H1 (cell line): ENCODE results near the gene SSPN. TPM values are rescaled to one million over a fixed set of nuclear protein-coding genes. Genes with fewer than 3 reads are reported as not detected.

Experiments used
- CTCF ChIA-PET: fragments of 300-600 bp; sonication (Branson Sonifier 250); formaldehyde crosslinking; loops from one replicate; lab custom pipeline; 2021; ENCODE audit not compliant: partially characterized antibody; lab: Charles Lee
- POLR2A ChIA-PET: fragments of 300-600 bp; sonication (Branson Sonifier 250); formaldehyde crosslinking; loops from one replicate; lab custom pipeline; 2021; ENCODE audit warnings: inconsistent platforms; ENCODE audit not compliant: partially characterized antibody; lab: Charles Lee
- DNase-seq, 2 experiments: peaks; one replicate each; pipeline versions ENCODE4 v3.0.0 to v3.0.0-alpha.2; 2010 to 2022; ENCODE audit warnings: low spot score in 2 of 2, low read depth in 1 of 2, mixed read lengths in 1 of 2
- FAIRE-seq: peaks from 2 replicates; lab custom pipeline; 2011; peaks lifted over from hg19 to GRCh38; lab: Jason Lieb, UNC
- H2AFZ ChIP-seq: 2 replicates; pipeline ENCODE4 v1.8.1; 2012; ENCODE audit warnings: low read length, inconsistent platforms
- H2AK5ac ChIP-seq: 2 replicates; pipeline ENCODE4 v1.6.1; 2013; ENCODE audit warnings: low read depth, low read length
- H2BK120ac ChIP-seq: replicated peaks from 2 replicates; pipeline ENCODE3; 2013; ENCODE audit warnings: low read depth, low read length, inconsistent platforms
- H2BK12ac ChIP-seq: 2 replicates; pipeline ENCODE4 v1.6.1; 2013; ENCODE audit warnings: low read depth, low read length
- H2BK15ac ChIP-seq: 2 replicates; pipeline ENCODE4 v1.6.1; 2013; ENCODE audit warnings: low read length
- H2BK20ac ChIP-seq: 2 replicates; pipeline ENCODE4 v1.6.1; 2013; ENCODE audit warnings: low read length
- H2BK5ac ChIP-seq: 2 replicates; pipeline ENCODE4 v1.6.1; 2013; ENCODE audit warnings: low read depth, low read length
- H3K14ac ChIP-seq: 2 replicates; pipeline ENCODE4 v1.6.1; 2013; ENCODE audit warnings: inconsistent platforms; ENCODE audit not compliant: insufficient read length
- H3K18ac ChIP-seq: 2 replicates; pipeline ENCODE4 v1.6.1; 2013; ENCODE audit warnings: low read length; ENCODE audit errors: extremely low read depth
- H3K23ac ChIP-seq: 2 replicates; pipeline ENCODE4 v1.6.1; 2013; ENCODE audit warnings: inconsistent platforms; ENCODE audit not compliant: insufficient read length
- H3K23me2 ChIP-seq: 2 replicates; pipeline ENCODE4 v1.6.1; 2013; ENCODE audit warnings: low read depth, low read length
- H3K27ac ChIP-seq: 2 replicates; pipeline ENCODE4 v1.6.1; 2011; ENCODE audit warnings: low read depth, low read length, inconsistent platforms
- H3K27me3 ChIP-seq, 4 experiments: replicated peaks in 1 of 4; 1 replicate in 1 of 4; 2 replicates in 3 of 4; pipeline versions ENCODE4 v1.6.1 to v1.8.1; 2011 to 2013; ENCODE audit warnings: low read length in 3 of 4, mild to moderate bottlenecking in 3 of 4, inconsistent platforms in 2 of 4, mixed read lengths in 2 of 4, moderate library complexity in 1 of 4; ENCODE audit not compliant: control insufficient read depth in 3 of 4, insufficient read depth in 3 of 4; ENCODE audit errors: extremely low read depth in 1 of 4
- H3K36me3 ChIP-seq, 4 experiments: 2 replicates each; pipeline versions ENCODE4 v1.6.1 to v1.8.1; 2011 to 2013; ENCODE audit warnings: mild to moderate bottlenecking in 4 of 4, low read length in 3 of 4, moderate library complexity in 2 of 4, control low read depth in 1 of 4, inconsistent platforms in 1 of 4; ENCODE audit not compliant: insufficient read depth in 4 of 4, control insufficient read depth in 2 of 4
- H3K4ac ChIP-seq: replicated peaks from 2 replicates; pipeline ENCODE3; 2013; ENCODE audit warnings: low read length, low read depth, mixed read lengths, inconsistent platforms; ENCODE audit not compliant: insufficient read length
- H3K4me1 ChIP-seq, 4 experiments: replicated peaks in 1 of 4; 1 replicate in 1 of 4; 2 replicates in 3 of 4; pipeline versions ENCODE4 v1.6.1 to v1.8.1; 2011 to 2013; ENCODE audit warnings: low read length in 3 of 4, inconsistent platforms in 2 of 4, mixed read lengths in 1 of 4; ENCODE audit not compliant: insufficient read depth in 4 of 4, control insufficient read depth in 3 of 4
- H3K4me2 ChIP-seq, 2 experiments: 2 replicates each; pipeline versions ENCODE4 v1.6.1 to v1.8.1; 2011 to 2013; ENCODE audit warnings: low read depth in 2 of 2, low read length in 2 of 2, control low read depth in 1 of 2, inconsistent platforms in 1 of 2, mild to moderate bottlenecking in 1 of 2; ENCODE audit not compliant: insufficient read depth in 1 of 2
- H3K4me3 ChIP-seq, 4 experiments: fragments of 200-600, 300-600 bp in 1 of 4; sonication (generic), shearing (Covaris generic), sonication (Bioruptor Twin) in 1 of 4; 2 replicates each; pipeline versions ENCODE4 v1.5.1 to v1.8.1; 2011 to 2016; ENCODE audit warnings: low read length in 4 of 4, low read depth in 3 of 4, control low read depth in 2 of 4, inconsistent platforms in 2 of 4, mild to moderate bottlenecking in 2 of 4, mixed read lengths in 1 of 4, moderate library complexity in 1 of 4; ENCODE audit not compliant: insufficient read depth in 2 of 4; ENCODE audit errors: extremely low read depth in 1 of 4
- H3K56ac ChIP-seq: replicated peaks from 2 replicates; pipeline ENCODE3; 2013; ENCODE audit warnings: low read depth, mild to moderate bottlenecking, mixed read lengths, low read length, inconsistent platforms; ENCODE audit not compliant: insufficient read length
- H3K79me1 ChIP-seq: 2 replicates; pipeline ENCODE4 v1.6.1; 2013; ENCODE audit warnings: low read depth, low read length, control low read depth
- H3K79me2 ChIP-seq, 2 experiments: 2 replicates each; pipeline versions ENCODE4 v1.6.1 to v1.8.1; 2012 to 2013; ENCODE audit warnings: low read length in 2 of 2, mild to moderate bottlenecking in 2 of 2, inconsistent platforms in 1 of 2; ENCODE audit not compliant: insufficient read depth in 2 of 2, control insufficient read depth in 1 of 2
- H3K9ac ChIP-seq, 4 experiments: replicated peaks in 1 of 4; 1 replicate in 1 of 4; 2 replicates in 3 of 4; pipeline versions ENCODE4 v1.6.1 to v1.8.1; 2011 to 2013; ENCODE audit warnings: low read depth in 3 of 4, low read length in 3 of 4, control low read depth in 2 of 4, mild to moderate bottlenecking in 2 of 4, moderate library complexity in 2 of 4, inconsistent platforms in 1 of 4; ENCODE audit errors: extremely low read depth in 1 of 4
- H3K9me3 ChIP-seq, 2 experiments: 2 replicates each; pipeline versions ENCODE4 v1.6.1 to v1.8.1; 2012 to 2013; ENCODE audit warnings: mild to moderate bottlenecking in 2 of 2, moderate library complexity in 2 of 2, control low read depth in 1 of 2, inconsistent platforms in 1 of 2, low read depth in 1 of 2, low read length in 1 of 2, mixed read lengths in 1 of 2; ENCODE audit not compliant: insufficient read depth in 2 of 2
- H4K20me1 ChIP-seq, 2 experiments: replicated peaks in 1 of 2; 2 replicates each; pipeline versions ENCODE3 to v1.8.1; 2011 to 2013; ENCODE audit warnings: inconsistent platforms in 2 of 2, low read length in 2 of 2, mild to moderate bottlenecking in 1 of 2; ENCODE audit not compliant: insufficient read depth in 2 of 2, control insufficient read depth in 1 of 2
- H4K5ac ChIP-seq: 2 replicates; pipeline ENCODE4 v1.6.1; 2013; ENCODE audit warnings: low read length, low read depth, mixed read lengths, inconsistent platforms; ENCODE audit not compliant: insufficient read length
- H4K8ac ChIP-seq: 2 replicates; pipeline ENCODE4 v1.8.0; 2013; ENCODE audit warnings: mild to moderate bottlenecking, moderate library complexity, low read length, inconsistent platforms; ENCODE audit not compliant: insufficient read depth; ENCODE audit errors: extremely low read depth
- H4K91ac ChIP-seq: replicated peaks from 2 replicates; pipeline ENCODE3; 2013; ENCODE audit warnings: low read length, mixed read lengths, inconsistent platforms; ENCODE audit not compliant: insufficient read length
- CBX5 ChIP-seq: fragments of 300-800, 300-1000 bp; sonication (generic); IDR thresholded peaks from 2 replicates; pipeline ENCODE4 v1.7.1; 2016; ENCODE audit warnings: antibody characterized with exemption, low read length, low read depth
- CHD2 ChIP-seq: IDR thresholded peaks from 2 replicates; pipeline ENCODE4 v1.6.1; 2012; ENCODE audit warnings: low read length, improper control_type of control experiment
- E2F6 ChIP-seq: IDR thresholded peaks from 2 replicates; pipeline ENCODE4 v1.6.1; 2012; ENCODE audit warnings: inconsistent platforms
- KDM1A ChIP-seq: fragments of 200-600, 300-600 bp; sonication (generic); IDR thresholded peaks from 2 replicates; pipeline ENCODE4 v1.7.1; 2016; ENCODE audit warnings: mild to moderate bottlenecking, low read length, borderline replicate concordance
- KDM4A ChIP-seq: IDR thresholded peaks from one replicate; pipeline ENCODE4 v1.7.1; 2012; ENCODE audit warnings: low read depth, mild to moderate bottlenecking, moderate library complexity, low read length, inconsistent platforms; ENCODE audit not compliant: severe bottlenecking
- POLR2A ChIP-seq, 2 experiments: IDR thresholded peaks; 1 replicate in 1 of 2; 2 replicates in 1 of 2; pipeline ENCODE4 v1.6.1; 2011; ENCODE audit warnings: low read depth in 2 of 2, low read length in 2 of 2, mild to moderate bottlenecking in 2 of 2; ENCODE audit errors: control extremely low read depth in 1 of 2
- POU5F1 ChIP-seq: IDR thresholded peaks from 2 replicates; pipeline ENCODE4 v1.6.1; 2011; ENCODE audit warnings: low read depth, mild to moderate bottlenecking, low read length, moderate library complexity
- SIN3A ChIP-seq, 2 experiments: IDR thresholded peaks in 1 of 2; conservative IDR thresholded peaks in 1 of 2; 2 replicates each; pipeline ENCODE4 v1.6.1; 2011 to 2012; ENCODE audit warnings: low read length in 2 of 2, improper control_type of control experiment in 1 of 2, low read depth in 1 of 2, mild to moderate bottlenecking in 1 of 2
- TCF12 ChIP-seq: IDR thresholded peaks from 2 replicates; pipeline ENCODE4 v1.6.1; 2011; ENCODE audit warnings: low read depth, mild to moderate bottlenecking, low read length
- ZNF274 ChIP-seq: IDR thresholded peaks from 2 replicates; pipeline ENCODE4 v1.7.0; 2012; ENCODE audit warnings: low read length, borderline replicate concordance; ENCODE audit errors: extremely low read depth
- WGBS, 2 experiments: shearing (Covaris generic) in 1 of 2; methylation state at CpG; one replicate each; pipeline versions ENCODE4 v1.1.6 to v1.1.7; 2013 to 2015; ENCODE audit warnings: low lambda C conversion rate in 2 of 2, mixed read lengths in 2 of 2, inconsistent platforms in 1 of 2, low coverage in 1 of 2, missing lambda C conversion rate in 1 of 2; ENCODE audit not compliant: insufficient replicate concordance in 2 of 2, insufficient coverage in 1 of 2, insufficient read length in 1 of 2; ENCODE audit errors: extremely low coverage in 1 of 2, missing lambda C conversion rate in 1 of 2; 5-methylcytosine and 5-hydroxymethylcytosine counted together
- polyA plus RNA-seq, 7 experiments: library from polyadenylated mRNA; depleted of rRNA in 3 of 7; stranded (reverse) in 5 of 7; unstranded in 2 of 7; fragments of >200 nt in 5 of 7; fragments of 200-250 nt in 2 of 7; gene quantifications; 1 replicate in 5 of 7; 2 replicates in 1 of 7; 4 replicates in 1 of 7; pipeline versions ENCODE4 v1.2.1 to v1.2.3, GENCODE V29; 2011 to 2013; ENCODE audit warnings: missing spikeins in 2 of 7, mixed read lengths in 2 of 7
- total RNA-seq: library from RNA; stranded (reverse); fragmentation: NEBNext Ultra II Directional; extraction: Animal tissue kit (Norgen Biotek cat#: 25700); gene quantifications from 2 replicates; pipeline ENCODE4 v1.2.1, GENCODE V29; 2021

Gene SSPN
- total and polyA plus RNA-seq, 2 of the 8 experiments (the other 6 are each of a cell fraction or from before 2014, with no cell fraction given): 0.86 to 1.8 TPM

GRCh38 chr12:26204612-26205289 lies 9.4 kb downstream of the SSPN start:
- POLR2A ChIA-PET: interaction anchor here (1.7 kb wide), 1 partner anchor 9 kb away, joined by 8 read pairs; the partner anchor contains the start of gene SSPN
- peaks cover 0 to 8% (median 0%) of the 10 kb centered on the region in 4 experiments; a peak in 1 of 7 replicates for H3K4me1 ChIP-seq
- WGBS, 2 experiments: 86% methylated on average over 9 of the region's 9 CpGs; no CpG with 5 or more reads in 1 of the 2 experiments

More at GRCh38 chr12:26204612-26205289, 9.4 kb downstream of the SSPN start:
- H3K18ac ChIP-seq: no peak overlapping the region
- no peak overlapping the region for H2BK5ac ChIP-seq
- DNase-seq (no peak), FAIRE-seq (no peak)
- TF ChIP-seq ZNF274 (no peak), KDM4A (no peak), SIN3A (conservative IDR thresholded peaks at IDR 0.05 in 1 of 2, IDR thresholded peaks at IDR 0.05 in 1 of 2; ENCODE audit: low read depth in 1 of 2, low read length in 2 of 2) (no peak), POU5F1 (no peak), CHD2 (no peak), KDM1A (no peak), CBX5 (no peak), E2F6 (no peak), TCF12 (no peak), POLR2A (IDR thresholded peaks at IDR 0.05; ENCODE audit: control extremely low read depth in 1 of 2, low read depth in 2 of 2, low read length in 2 of 2) (no peak)
- H2BK20ac ChIP-seq: no peak overlapping the region
- H3K27ac ChIP-seq: no peak overlapping the region
- H2AFZ ChIP-seq: no peak overlapping the region
- H3K4ac ChIP-seq: no peak overlapping the region
- no peaks in the 10 kb centered on the region; a peak in 1 of 7 replicates for H3K27me3 ChIP-seq
- no peak overlapping the region for H2BK120ac ChIP-seq
- H3K9me3 ChIP-seq: no peaks in the 10 kb centered on the region
- H2BK12ac ChIP-seq: no peak overlapping the region
- H3K4me2 ChIP-seq: no peak overlapping the region
- no peaks in the 10 kb centered on the region for H3K36me3 ChIP-seq
- H2AK5ac ChIP-seq: no peak overlapping the region
- H4K91ac ChIP-seq: no peak overlapping the region
- no peak overlapping the region for H3K4me3 ChIP-seq
- H3K9ac ChIP-seq: no peak overlapping the region
- no peak overlapping the region for H2BK15ac ChIP-seq
- no peaks in the 10 kb centered on the region for H3K79me1 ChIP-seq
- no peaks in the 10 kb centered on the region for H3K23me2 ChIP-seq
- no peak overlapping the region for H3K14ac ChIP-seq
- H3K79me2 ChIP-seq: no peaks in the 10 kb centered on the region
- no peak overlapping the region for H3K23ac ChIP-seq
- no peak overlapping the region for H3K56ac ChIP-seq
- H4K5ac ChIP-seq: no peak overlapping the region
- CTCF ChIA-PET: interaction anchor here (1.1 to 2.0 kb wide), 3 partner anchors 18 to 55 kb away, joined by 3 to 7 read pairs (median 4); no protein-coding TSS in a partner anchor
- no peaks in the 10 kb centered on the region for H4K20me1 ChIP-seq
- no peak overlapping the region for H4K8ac ChIP-seq
